H54 (cell line): ENCODE results near the gene SLPI.

ENCODE experiments used
- DNase-seq: peaks from one replicate; pipeline ENCODE4 v3.0.0; 2011; ENCODE audit warnings: low spot score, mixed read lengths; ENCODE audit not compliant: insufficient read length
- FAIRE-seq: peaks from 3 replicates; lab custom pipeline; 2011; peaks lifted over from hg19 to GRCh38; lab: Jason Lieb, UNC
- POLR2A ChIP-seq: IDR thresholded peaks from 2 replicates; pipeline ENCODE4 v1.6.1; 2011; ENCODE audit warnings: low read depth, mild to moderate bottlenecking, low read length

The SLPI gene, protein sequence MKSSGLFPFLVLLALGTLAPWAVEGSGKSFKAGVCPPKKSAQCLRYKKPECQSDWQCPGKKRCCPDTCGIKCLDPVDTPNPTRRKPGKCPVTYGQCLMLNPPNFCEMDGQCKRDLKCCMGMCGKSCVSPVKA

GRCh38 chr20:45254383-45255262 is at the start of gene SLPI:
TSS of gene SLPI (minus strand) at chr20:45254564. CDS start at chr20:45254543, 21 bp downstream.
- FAIRE-seq (no peak), DNase-seq (no peak)
- TF ChIP-seq POLR2A: no peak

DNA sequence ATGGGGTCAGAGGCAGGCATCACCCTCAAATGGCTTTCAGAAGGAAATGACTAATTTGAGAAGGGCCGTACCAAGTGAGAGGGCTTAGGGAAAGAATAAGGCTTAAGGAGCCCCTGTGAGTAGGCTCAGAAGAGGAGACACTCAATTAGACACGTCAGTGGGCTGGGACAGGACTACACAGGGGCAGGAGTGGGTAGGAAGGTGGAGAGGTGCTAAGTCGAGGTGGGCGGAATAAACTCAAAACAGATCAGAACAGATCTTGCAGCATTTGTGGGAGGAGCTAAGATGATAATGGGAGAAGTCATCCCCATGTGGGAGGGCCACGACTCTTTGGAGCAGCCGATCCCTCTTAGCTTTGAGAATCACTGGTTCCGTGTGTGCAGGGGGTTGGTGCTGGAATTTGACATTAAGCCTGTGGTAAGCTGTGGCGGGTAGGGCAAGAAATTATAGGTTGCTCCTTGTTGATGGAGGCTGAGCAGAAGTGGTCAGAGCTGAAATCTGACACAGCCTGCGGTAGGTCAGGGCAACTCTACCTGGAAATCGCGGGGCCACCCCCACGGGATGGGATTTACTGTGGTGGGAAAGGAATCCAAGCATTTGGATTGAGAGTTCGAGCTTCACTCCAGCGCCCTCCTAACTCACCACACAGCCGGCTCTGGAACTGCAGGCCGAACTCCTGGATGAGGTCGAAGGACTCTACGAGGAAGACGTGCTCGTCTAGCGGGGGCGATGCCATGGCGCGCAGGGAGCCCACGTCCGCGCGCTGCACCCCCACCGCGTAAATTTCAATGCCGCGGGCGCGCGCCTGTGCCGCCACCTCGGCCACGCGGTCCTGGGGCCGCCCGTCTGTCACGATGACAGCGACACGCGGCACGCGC is 49.5 kb upstream of the SLPI start:
- no peak for TF ChIP-seq POLR2A
- no peak for FAIRE-seq
- no peak for DNase-seq

DNA sequence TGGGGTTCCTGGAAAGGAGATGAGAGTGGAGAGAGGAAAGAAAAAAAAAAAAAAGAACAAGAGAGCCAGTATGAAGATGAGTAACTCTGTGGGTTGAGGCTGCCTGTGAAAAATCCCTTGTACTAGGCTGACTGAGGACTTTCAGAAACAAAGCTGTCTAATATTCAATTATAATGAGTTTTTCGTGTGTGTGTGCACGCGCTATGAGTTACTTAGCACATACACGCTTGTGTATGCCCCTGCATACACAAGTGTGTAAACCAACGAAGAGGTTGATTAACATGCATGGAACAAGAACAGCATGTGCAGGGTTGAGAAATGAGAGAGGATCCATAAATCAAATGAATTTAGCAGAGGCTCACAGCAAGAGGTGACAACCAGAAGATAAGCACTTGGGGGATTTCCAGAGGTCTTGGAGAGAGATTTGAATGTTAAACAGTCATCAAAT is 47.5 kb upstream of the SLPI start:
- TF ChIP-seq POLR2A: no peak
- FAIRE-seq: no peak
- DNase-seq: no peak

DNA sequence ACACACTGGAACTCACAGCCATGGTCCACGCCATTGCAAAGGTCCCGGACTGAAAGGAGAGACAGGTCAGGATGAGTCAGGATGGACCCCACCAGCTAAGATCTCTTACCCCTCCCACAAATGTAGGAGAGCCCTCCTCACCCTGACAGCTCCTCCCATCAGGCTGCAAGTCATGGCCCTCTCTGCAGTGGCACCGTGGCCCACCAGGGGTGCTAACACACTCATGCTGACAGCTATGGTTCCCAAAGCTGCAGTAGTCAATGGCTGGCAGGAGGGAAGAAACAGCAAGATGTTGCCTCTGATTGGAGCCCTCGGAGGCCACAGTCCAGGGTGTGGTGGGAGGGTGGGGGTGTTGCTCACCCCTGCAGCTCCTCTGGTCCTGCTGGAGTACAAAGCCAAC is 46.6 kb upstream of the SLPI start:
- TF ChIP-seq POLR2A: no peak
- no peak for FAIRE-seq
- DNase-seq: peak; percentile 73

- no peak for TF ChIP-seq POLR2A
- DNase-seq: no peak
Observed at GRCh38 chr20:45299786-45300185, 45.4 kb upstream of the SLPI start.

DNA sequence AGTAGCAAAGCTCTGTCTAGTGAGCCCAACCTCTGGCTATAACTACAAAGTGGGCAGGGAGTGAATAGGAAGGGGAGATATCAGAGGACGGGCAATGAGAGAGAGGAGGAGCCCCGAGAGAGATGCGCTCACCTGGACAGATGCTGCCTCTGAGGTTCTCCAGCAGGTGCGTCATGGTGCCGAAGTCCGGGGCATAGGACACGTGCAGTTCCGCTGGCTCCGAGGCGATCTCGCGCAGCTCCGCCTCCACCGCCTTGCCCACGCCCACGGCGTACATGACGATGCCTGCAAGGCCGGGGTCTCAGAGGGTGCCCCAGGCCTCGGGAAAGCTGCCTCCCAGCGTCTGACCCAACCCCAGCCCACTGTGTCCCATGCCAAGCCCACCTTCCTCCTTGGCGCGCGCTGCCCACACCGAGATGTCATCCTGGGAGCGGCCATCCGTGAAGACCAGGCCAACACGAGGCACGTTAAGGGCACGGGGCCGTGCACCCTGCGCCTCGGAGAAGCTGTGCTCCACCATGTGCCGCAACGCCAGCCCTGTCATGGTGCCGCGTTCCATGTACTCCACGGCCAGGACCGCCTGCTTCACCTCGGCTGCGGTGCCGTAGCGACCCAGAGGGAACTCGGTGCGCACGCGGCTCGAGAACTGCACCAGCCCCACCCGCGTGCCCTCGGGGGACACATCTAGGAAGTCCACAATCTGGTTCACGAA is 43.6 kb upstream of the SLPI start:
- DNase-seq: no peak
- no peak for TF ChIP-seq POLR2A
- no peak for FAIRE-seq

More at GRCh38 chr20:45299786-45300185, 45.4 kb upstream of the SLPI start:
- no peak for FAIRE-seq

GRCh38 chr20:45294659-45295058 is 40.3 kb upstream of the SLPI start:
- TF ChIP-seq POLR2A: no peak
- DNase-seq: no peak
- no peak for FAIRE-seq

DNA sequence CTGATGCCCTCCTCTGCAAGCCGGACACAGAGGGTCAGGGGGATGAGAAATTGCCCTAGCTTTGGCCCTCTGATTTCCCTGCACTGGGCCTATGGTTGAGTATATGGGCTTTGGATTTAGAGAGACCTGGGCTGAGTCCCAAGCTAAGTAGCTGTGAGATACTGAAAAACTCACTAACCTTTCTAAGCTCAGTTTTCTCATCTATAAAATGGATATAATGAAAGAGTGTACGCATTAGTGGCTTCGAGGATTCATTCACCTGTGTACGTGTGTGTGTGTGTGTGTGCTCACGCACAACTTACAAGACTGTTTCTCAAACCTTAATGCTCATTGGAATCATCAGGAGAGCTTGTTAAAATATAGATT is 39.6 kb upstream of the SLPI start:
- TF ChIP-seq POLR2A: no peak
- no peak for FAIRE-seq
- no peak for DNase-seq

GRCh38 chr20:45293041-45294002 is 39.0 kb upstream of the SLPI start:
- peak; percentile 71 for DNase-seq
- FAIRE-seq: no peak
- TF ChIP-seq POLR2A: peak; percentile 23; the same call in 1 of the 2 replicates

DNA sequence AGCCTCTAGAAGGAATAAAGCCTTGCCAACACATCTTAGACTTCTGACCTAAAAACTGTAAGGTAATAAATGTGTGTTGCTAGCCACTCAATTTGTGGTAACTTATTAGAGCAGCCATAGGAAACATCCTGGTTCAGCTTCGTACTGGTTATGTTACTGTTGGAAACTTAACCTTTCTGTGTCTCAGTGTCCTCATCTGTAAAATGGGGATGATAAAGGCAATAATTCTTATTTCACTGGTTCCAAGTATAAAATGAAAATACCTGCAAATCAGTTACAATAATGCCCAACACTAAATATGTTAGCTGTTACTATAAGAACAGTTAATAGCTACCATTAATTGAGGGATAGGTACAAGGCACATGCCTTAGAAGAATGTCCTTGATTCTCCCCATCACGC is 38.0 kb upstream of the SLPI start:
- no peak for TF ChIP-seq POLR2A
- DNase-seq (no peak), FAIRE-seq (no peak)

DNA sequence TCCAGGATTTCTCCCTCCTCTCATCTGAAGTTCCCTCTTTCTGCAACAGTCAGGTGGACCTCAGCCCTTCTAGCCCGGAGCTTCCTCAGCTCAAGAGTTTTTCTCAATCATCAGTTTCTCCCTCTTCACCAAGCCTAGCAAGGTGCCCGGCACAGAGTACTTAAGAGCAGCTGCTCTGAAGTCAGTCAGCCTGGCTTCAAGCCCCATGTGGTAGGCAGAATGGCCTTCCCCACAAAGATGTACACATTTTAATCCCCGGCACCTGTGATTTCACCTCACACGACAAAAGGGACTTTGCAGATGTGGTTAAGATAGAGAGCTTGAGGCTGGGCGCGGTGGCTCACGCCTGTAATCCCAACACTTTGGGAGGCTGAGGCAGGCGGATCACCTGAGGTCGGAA is 37.2 kb upstream of the SLPI start:
- FAIRE-seq (no peak), DNase-seq (no peak)
- no peak for TF ChIP-seq POLR2A

GRCh38 chr20:45290677-45291355 is 36.5 kb upstream of the SLPI start:
- no peak for TF ChIP-seq POLR2A
- DNase-seq (peak; percentile 88), FAIRE-seq (no peak)
